ENCODE results near the gene SMIM41. TPM values are rescaled to one million over a fixed set of nuclear protein-coding genes. Genes with fewer than 3 reads are reported as not detected.

The SMIM41 gene
- polyA plus RNA-seq, 3 donors = not detected

DNA sequence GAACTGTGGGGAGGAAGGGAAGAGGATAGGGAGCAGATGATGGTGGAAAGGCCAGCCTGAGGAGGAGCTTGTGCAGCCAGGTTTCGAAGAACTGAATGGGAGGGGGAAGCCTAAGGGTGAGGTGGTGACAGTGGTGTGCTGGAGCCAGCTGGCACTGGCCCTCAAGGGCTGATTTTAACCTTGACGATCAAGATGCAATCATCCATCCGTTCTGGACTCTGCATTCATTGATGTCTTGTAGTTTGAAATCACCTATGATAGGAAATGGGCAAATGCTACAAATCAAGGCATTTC, 12.5 kb upstream of the SMIM41 start:
- Mint-ChIP-seq H3K9me3 (peaks cover 0 to 4% (median 0%) of the 10 kb centered on the region in 7 donors), H3K4me1 (peaks cover 40% of the 10 kb centered on the region), H3K27ac (peak overlapping the region in 4 of 7 donors; percentile 3 to 72 (median 17)), H3K36me3 (peaks cover 2% of the 10 kb centered on the region in 2 donors), H3K4me3 (no peak overlapping the region), H3K27me3 (ENCODE audit: low read depth in 3 of 3) (peaks cover 2 to 26% (median 21%) of the 10 kb centered on the region in 3 donors)
- DNase-seq = no peak
- no peak overlapping the region for H3K4me2 ChIP-seq (replicated peaks; ENCODE audit: extremely low read depth, low read length, poor library complexity, severe bottlenecking)
- peaks cover 20 to 21% of the 10 kb centered on the region in 2 donors for H3K4me1 ChIP-seq (ENCODE audit: control insufficient read depth in 1 of 2, insufficient read depth in 2 of 2, low read length in 2 of 2)
- H3K9me3 ChIP-seq (replicated peaks in 1 of 2; ENCODE audit: control insufficient read depth in 1 of 2, insufficient read depth in 1 of 2, low read length in 2 of 2) = no peaks in the 10 kb centered on the region
- no peaks in the 10 kb centered on the region for H4K20me1 ChIP-seq (ENCODE audit: insufficient read depth, low read length)
- peaks cover under 1 to 4% of the 10 kb centered on the region in 2 donors for H3K36me3 ChIP-seq (replicated peaks in 1 of 2; ENCODE audit: control insufficient read depth in 1 of 2, insufficient read depth in 2 of 2, low read length in 2 of 2)
- no peak overlapping the region for H3K27ac ChIP-seq (ENCODE audit: low read depth in 1 of 2, low read length in 2 of 2)
- 92% methylated on average over 1 of the region's 3 CpGs for WGBS (ENCODE audit: insufficient coverage)
- peaks cover 22% of the 10 kb centered on the region for H3K79me2 ChIP-seq (ENCODE audit: insufficient read depth, low read length)
- intact Hi-C loops (cut with micrococcal nuclease) = loop anchor here in 1 of 2 donors (5.0 kb wide), 1 partner anchor 40 kb away; no protein-coding TSS in a partner anchor
- H3K27me3 ChIP-seq (ENCODE audit: control insufficient read depth in 2 of 2, insufficient read depth in 2 of 2, low read length in 2 of 2) = peaks cover 0 to 5% of the 10 kb centered on the region in 2 donors
- TF ChIP-seq, protein P1, sequence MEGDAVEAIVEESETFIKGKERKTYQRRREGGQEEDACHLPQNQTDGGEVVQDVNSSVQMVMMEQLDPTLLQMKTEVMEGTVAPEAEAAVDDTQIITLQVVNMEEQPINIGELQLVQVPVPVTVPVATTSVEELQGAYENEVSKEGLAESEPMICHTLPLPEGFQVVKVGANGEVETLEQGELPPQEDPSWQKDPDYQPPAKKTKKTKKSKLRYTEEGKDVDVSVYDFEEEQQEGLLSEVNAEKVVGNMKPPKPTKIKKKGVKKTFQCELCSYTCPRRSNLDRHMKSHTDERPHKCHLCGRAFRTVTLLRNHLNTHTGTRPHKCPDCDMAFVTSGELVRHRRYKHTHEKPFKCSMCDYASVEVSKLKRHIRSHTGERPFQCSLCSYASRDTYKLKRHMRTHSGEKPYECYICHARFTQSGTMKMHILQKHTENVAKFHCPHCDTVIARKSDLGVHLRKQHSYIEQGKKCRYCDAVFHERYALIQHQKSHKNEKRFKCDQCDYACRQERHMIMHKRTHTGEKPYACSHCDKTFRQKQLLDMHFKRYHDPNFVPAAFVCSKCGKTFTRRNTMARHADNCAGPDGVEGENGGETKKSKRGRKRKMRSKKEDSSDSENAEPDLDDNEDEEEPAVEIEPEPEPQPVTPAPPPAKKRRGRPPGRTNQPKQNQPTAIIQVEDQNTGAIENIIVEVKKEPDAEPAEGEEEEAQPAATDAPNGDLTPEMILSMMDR (IDR thresholded peaks at IDR 0.05) = no peak
- H2AFZ ChIP-seq (ENCODE audit: insufficient read depth, low read depth, low read length, poor library complexity, severe bottlenecking) = no peak overlapping the region
- no peak overlapping the region for H3K4me3 ChIP-seq (replicated peaks in 1 of 3; ENCODE audit: low read depth in 2 of 3, low read length in 3 of 3)
- H3K9ac ChIP-seq (ENCODE audit: insufficient read depth, low read length, poor library complexity, severe bottlenecking) = no peak overlapping the region

DNA sequence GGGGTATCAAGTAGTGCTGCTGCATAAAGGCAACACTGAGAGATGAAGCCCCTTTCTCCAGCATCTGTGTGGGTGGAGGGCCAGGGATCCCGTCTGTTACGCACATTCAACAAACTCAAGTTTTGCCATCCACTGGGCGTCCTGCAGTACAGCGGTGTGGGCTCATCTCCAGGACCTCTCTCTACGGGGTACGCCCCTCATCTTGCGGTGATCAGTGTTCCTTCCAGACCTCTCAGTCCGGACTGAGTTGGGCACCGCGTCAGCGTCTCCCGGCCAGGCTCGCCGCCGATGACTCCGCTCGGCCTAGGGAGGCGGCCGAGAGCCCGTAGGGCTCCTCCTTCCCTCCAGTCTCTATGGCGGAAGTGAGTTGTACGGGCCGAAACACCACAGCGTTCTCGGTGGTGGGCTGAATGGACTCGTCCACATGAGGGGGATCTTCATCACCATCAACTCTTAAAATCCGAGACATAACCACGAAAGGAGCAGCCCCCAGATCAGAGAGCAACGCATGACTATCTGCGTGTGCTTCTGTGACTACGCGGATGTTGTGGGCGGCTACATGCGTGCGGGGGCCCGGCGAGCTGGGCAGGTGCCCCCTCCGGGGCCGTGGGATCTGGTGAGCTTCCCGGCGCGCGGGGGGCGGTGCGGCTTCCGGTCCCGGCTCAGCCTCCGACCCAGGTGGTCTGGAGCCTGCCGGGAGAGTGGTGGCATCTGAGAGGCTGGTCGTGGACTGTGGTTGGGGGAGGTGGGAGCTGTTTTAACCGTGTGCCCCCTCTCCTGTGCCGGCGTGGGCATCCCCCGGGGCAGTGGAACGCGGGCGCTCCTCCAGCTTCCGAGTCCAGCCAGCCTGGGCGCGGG, 9.9 kb upstream of the SMIM41 start, which contains the start of gene ATG101:
Gene ATG101 (plus strand): TSS at position 652 of the 858 bp plus-strand sequence. CDS start 3,673 bp downstream, outside the sequence.
- Histone ChIP-seq H3K9me3 (replicated peaks in 1 of 2; ENCODE audit: control insufficient read depth in 1 of 2, insufficient read depth in 1 of 2, low read length in 2 of 2) (no peaks in the 10 kb centered on the region), H3K4me3 (replicated peaks in 1 of 3; ENCODE audit: low read depth in 2 of 3, low read length in 3 of 3) (peak within 1 kb of the TSS; percentile 63 to 93 (median 89)), H3K9ac (ENCODE audit: insufficient read depth, low read length, poor library complexity, severe bottlenecking) (peak within 1 kb of the TSS; percentile 85), H4K20me1 (ENCODE audit: insufficient read depth, low read length) (peaks cover 21% of the 10 kb centered on the region), H3K27me3 (ENCODE audit: control insufficient read depth in 2 of 2, insufficient read depth in 2 of 2, low read length in 2 of 2) (peaks cover 0 to 5% of the 10 kb centered on the region in 2 donors), H3K4me2 (replicated peaks; ENCODE audit: extremely low read depth, low read length, poor library complexity, severe bottlenecking) (peak within 1 kb of the TSS; percentile 83), H3K27ac (ENCODE audit: low read depth in 1 of 2, low read length in 2 of 2) (peak within 1 kb of the TSS; percentile 52 to 92), H3K36me3 (replicated peaks in 1 of 2; ENCODE audit: control insufficient read depth in 1 of 2, insufficient read depth in 2 of 2, low read length in 2 of 2) (peaks cover 22 to 27% of the 10 kb centered on the region in 2 donors), H3K79me2 (ENCODE audit: insufficient read depth, low read length) (peaks cover 39% of the 10 kb centered on the region), H3K4me1 (ENCODE audit: control insufficient read depth in 1 of 2, insufficient read depth in 2 of 2, low read length in 2 of 2) (peaks cover 20 to 21% of the 10 kb centered on the region in 2 donors), H2AFZ (ENCODE audit: insufficient read depth, low read depth, low read length, poor library complexity, severe bottlenecking) (peak within 1 kb of the TSS; percentile 85)
- Mint-ChIP-seq H3K4me1 (peaks cover 50% of the 10 kb centered on the region), H3K4me3 (peak within 1 kb of the TSS; percentile 95 to 96), H3K27me3 (ENCODE audit: low read depth in 3 of 3) (peaks cover 2 to 20% (median 20%) of the 10 kb centered on the region in 3 donors), H3K36me3 (peaks cover 25 to 26% of the 10 kb centered on the region in 2 donors), H3K9me3 (peaks cover 0 to 2% (median 0%) of the 10 kb centered on the region in 7 donors), H3K27ac (peak within 1 kb of the TSS; percentile 92 to 100 (median 99))
- DNase-seq = peak; percentile 93 to 94 (median 93)
- under 1% methylated on average over 45 of the region's 60 CpGs for WGBS (ENCODE audit: insufficient coverage)
- TF ChIP-seq, protein P1 (IDR thresholded peaks at IDR 0.05) = peak; percentile 65
- intact Hi-C loops (cut with micrococcal nuclease) = loop anchor here (1.0 to 5.0 kb wide), 5 partner anchors 14 to 45 kb away; partner anchors contain the start of gene NR4A1 (in 1 of the 2)

Data from CD14-positive monocyte (primary cell).